Vagina (tissue), 2 donors: ENCODE data around the gene TLCD4.

Experiments used
- CTCF ChIP-seq, 3 experiments: fragments of 450-650 bp in 2 of 3; fragments of 200-600 bp in 1 of 3; sonication (generic) in 1 of 3; IDR thresholded peaks; one replicate each; pipeline ENCODE4 v1.5.1; 2017 to 2019; ENCODE audit warnings: antibody characterized with exemption in 3 of 3, mild to moderate bottlenecking in 2 of 3, moderate library complexity in 2 of 3
- POLR2AphosphoS5 ChIP-seq, 2 donors: sonication (generic); formaldehyde crosslinking; IDR thresholded peaks; one replicate each; pipeline ENCODE4 v1.9.0; 2017; ENCODE audit warnings: antibody characterized with exemption in 2 of 2, mild to moderate bottlenecking in 2 of 2, low read depth in 1 of 2; ENCODE audit not compliant: insufficient read depth in 1 of 2

DNA sequence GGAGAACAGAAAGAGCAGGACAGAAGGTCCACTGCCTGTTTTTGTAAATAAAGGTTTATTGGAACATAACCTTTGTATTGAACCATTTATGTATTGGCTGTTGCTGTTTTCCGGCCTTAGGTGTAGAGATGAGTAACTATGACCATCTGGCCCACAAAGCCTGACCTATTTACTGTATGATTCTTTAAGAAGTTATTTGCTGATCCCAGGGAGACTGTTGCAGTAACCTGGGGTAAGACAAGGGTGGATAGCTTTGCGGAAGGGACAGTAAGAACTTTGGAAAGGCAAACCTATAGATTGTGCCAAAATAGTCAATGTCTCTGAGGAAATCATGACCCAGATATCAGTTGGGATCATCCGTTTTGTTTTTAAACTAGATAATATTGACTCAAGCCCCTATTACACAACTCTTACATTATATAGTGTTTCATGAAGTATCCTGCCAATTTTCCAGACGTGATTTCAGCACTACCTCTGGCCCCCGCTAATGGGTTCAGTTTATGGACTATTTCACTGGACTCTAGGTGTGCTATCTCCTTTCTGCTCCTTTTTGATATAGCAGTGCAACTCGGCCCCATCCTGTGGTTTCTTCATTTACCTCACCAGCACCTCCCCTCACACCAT is 20.8 kb upstream of the TLCD4 start:
- TF ChIP-seq POLR2AphosphoS5 (IDR thresholded peaks at IDR 0.05; ENCODE audit: insufficient read depth in 1 of 2, low read depth in 1 of 2) (no peak), CTCF (IDR thresholded peaks at IDR 0.05) (no peak)
